HK-2 (cell line): ENCODE results near the gene CORIN.

ENCODE experiments used
- DNase-seq: peaks from one replicate; pipeline ENCODE4 v3.0.0-alpha.2; 2018; ENCODE audit not compliant: unreplicated experiment

The CORIN gene

GRCh38 chr4:47690611-47691010 is 147.3 kb downstream of the CORIN start:
- DNase-seq: no peak

GRCh38 chr4:47686294-47686872 is 151.5 kb downstream of the CORIN start:
- peak; percentile 57 for DNase-seq

- DNase-seq: no peak
Observed at GRCh38 chr4:47675806-47676205, 162.1 kb downstream of the CORIN start.

- no peak for DNase-seq
Observed at GRCh38 chr4:47674144-47674543, 163.7 kb downstream of the CORIN start.

- DNase-seq: no peak
Observed at GRCh38 chr4:47672696-47673095, 165.2 kb downstream of the CORIN start.

- DNase-seq: no peak
Observed at GRCh38 chr4:47669946-47670345, 167.9 kb downstream of the CORIN start.

GRCh38 chr4:47668810-47669408 is 169.0 kb downstream of the CORIN start:
- no peak for DNase-seq

GRCh38 chr4:47668256-47668655 is 169.6 kb downstream of the CORIN start:
- no peak for DNase-seq

GRCh38 chr4:47667552-47667951 is 170.3 kb downstream of the CORIN start:
- no peak for DNase-seq

GRCh38 chr4:47664051-47664826 is 173.6 kb downstream of the CORIN start:
- DNase-seq: no peak

GRCh38 chr4:47662975-47663374 is 174.9 kb downstream of the CORIN start:
- no peak for DNase-seq

GRCh38 chr4:47661741-47662140 is 176.1 kb downstream of the CORIN start:
- no peak for DNase-seq

GRCh38 chr4:47659342-47659741 is 178.5 kb downstream of the CORIN start:
- no peak for DNase-seq

- no peak for DNase-seq
Observed at GRCh38 chr4:47654972-47655693, 182.7 kb downstream of the CORIN start.

GRCh38 chr4:47652092-47652491 is 185.8 kb downstream of the CORIN start:
- no peak for DNase-seq

GRCh38 chr4:47651231-47651630 is 186.6 kb downstream of the CORIN start:
- DNase-seq: no peak

- no peak for DNase-seq
Observed at GRCh38 chr4:47650584-47651130, 187.2 kb downstream of the CORIN start.

GRCh38 chr4:47647544-47647943 is 190.3 kb downstream of the CORIN start:
- DNase-seq: no peak

- no peak for DNase-seq
Observed at GRCh38 chr4:47647029-47647428, 190.8 kb downstream of the CORIN start.

- no peak for DNase-seq
Observed at GRCh38 chr4:47646372-47646771, 191.5 kb downstream of the CORIN start.

- no peak for DNase-seq
Observed at GRCh38 chr4:47643845-47644244, 194.0 kb downstream of the CORIN start.
